ENCODE measurements around the gene ATP2B1. TPM values are rescaled to one million over a fixed set of nuclear protein-coding genes. Genes with fewer than 3 reads are reported as not detected.

ATP2B1 gene
- total RNA-seq, 1 donor from 2014 or later, result 15.7 TPM

DNA sequence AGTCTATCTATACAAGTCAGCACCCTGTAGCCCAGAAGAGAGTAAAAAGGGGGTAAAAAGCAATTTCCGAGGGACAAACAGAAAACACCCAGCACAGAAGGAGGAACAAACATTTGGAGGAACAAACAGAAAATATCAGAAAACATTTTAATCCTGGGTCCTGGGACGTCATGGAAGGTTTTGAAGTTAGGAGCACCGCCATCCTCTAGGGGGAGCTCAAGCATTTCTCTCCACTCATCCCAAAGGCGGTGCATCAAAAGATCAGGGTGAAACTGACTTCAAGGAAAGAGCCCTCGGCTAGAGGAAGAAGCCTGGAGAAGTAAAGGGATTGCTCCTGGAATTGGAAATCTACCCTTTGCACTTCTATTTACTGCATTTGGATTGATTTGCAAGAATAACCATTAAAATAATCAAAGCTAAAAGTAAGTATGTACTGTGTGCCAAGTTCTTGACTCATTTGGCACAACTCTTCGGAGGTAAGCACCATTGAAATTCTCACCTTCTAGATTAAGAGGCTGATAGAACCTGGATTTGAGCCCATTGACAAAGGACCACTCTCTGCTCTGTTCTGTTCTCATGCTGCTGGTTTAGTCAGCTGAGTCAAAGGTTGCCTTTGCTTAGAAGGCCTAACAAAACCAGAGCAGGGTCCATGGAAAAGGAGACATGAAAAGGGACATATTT is 165.6 kb downstream of the ATP2B1 start:
- peak; percentile 86 to 92 for DNase-seq (ENCODE audit: low read depth in 2 of 2)

DNA sequence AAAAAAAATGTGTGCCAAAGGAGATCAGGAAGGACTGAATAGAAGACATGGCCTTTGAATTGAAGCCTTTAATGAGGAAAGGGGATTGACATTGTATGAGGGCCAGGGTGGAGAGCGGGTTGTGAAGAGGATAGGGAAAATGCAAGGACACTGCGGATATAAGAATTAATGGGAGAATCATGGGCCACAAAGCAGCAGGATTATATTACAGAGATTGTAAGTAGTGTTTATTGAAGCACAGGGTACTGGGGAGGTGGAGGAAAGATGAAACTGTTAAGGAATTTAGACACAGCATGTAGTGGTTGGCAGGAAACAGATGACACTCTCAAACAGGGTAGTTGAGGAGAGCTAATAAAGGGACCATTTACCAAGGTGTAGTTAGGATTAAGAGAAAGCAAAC is 166.4 kb downstream of the ATP2B1 start:
- no peak for DNase-seq (ENCODE audit: low read depth in 2 of 2)

DNA sequence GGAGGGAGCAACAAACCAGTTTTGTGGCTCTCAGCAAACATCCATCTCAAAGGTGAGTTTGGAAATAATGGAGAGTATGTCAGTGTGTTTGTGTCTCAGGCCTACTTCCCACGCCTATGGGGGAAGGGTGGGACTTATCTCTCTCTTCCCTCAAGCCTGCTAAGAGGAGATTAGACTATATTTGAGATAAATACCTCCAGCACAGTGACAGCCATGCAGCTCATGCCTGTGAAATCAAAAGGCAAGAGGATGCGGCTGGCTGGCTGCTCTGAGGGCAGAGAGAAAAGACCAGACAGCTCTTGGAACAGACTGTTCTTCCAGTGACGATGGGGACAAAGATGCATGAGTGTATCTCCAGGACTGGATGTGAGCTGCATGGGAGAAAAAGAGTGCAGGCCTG is 168.1 kb downstream of the ATP2B1 start:
- DNase-seq (ENCODE audit: low read depth in 2 of 2), result no peak

DNA sequence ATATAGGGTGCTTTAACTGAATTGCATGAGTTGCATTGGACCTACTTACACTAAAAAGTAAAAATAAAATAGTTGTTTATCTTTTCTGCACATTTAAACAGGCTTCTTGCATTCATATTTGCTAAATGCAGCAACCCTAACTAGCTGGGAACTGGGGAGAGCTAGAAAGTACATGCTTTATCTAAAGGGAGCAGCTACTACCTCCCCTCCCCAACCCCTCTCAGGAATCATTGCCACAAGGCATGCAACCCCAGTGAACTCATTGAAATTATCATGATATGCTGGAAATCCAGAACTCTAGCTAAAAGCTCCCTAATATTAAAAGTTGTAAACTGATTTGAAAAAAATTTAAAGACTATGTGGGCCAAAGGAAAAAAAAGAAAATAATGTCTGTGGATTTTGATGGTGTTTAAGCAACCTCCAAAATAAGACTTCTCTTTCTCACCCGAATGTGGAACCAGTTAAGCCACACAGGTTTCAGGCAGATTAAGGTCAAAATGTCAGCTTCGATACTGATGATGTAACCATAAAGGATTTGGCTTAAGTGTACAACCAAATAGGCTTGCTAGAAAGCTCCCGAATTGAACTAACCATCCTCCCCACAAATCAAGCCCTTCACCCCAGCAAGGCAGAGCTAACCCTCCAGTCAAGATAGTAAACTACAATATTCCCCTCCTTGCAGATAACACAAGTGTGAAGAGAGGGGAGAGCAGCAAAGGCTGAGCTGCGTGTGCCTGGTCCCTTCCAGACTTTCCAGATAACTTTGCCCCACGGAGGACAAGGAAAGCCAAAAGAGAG is 169.0 kb downstream of the ATP2B1 start:
- DNase-seq (ENCODE audit: low read depth in 2 of 2), result no peak

DNA sequence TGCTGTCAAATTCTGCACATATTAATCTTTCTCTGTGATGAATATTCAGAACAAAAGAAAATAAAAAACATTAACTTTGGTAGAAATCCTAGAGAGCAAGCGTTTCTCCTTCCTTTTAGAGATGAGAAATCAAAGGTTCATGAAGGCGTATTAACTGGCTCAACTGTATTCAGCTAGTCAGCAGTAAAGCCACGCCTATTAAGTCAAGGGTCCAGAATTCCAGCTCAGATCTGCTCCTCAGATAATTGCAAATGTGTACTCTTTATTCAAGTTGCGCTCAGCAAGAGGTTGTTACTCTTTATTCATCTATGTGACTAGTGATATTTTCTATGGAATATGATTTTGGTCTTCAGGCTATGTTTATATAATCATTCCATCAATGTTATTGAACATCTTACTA is 169.7 kb downstream of the ATP2B1 start:
- no peak for DNase-seq (ENCODE audit: low read depth in 2 of 2)

Other genes with a start within 250 kb of the ATP2B1 start
- 9.7 and 14.4 TPM in 2 replicates for gene GALNT4, start 184.0 kb downstream of the ATP2B1 start, total RNA-seq
- 13.1 and 14.6 TPM in 2 replicates for gene POC1B, start 182.8 kb downstream of the ATP2B1 start, total RNA-seq

Data from lung microvascular endothelial cell (primary cell).